Measurements from ENCODE around the gene POT1. TPM values are rescaled to one million over a fixed set of nuclear protein-coding genes. Genes with fewer than 3 reads are reported as not detected.

Gene POT1
- total RNA-seq, 1 experiment from 2014 or later = 20.2 TPM

DNA sequence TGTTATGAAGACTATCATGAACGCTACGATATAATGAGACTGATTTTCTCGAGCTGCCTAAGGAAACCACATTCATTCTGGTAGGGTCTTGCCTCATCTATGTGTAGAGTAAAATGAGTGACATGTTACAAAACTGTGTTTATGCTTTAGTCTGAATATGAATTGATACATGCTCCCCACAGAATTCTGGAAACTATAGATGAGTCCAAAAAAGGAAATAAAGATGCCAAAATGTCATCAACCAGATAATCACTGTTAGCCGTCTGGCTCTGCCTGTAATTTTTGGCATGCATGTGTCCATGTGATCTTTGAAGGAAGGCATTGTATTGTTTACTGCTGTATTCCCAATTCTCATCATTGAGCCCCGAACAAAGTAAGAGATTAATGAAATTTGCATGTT is 121.4 kb downstream of the POT1 start:
- ChIA-PET CTCF (no interaction called here), POLR2A (no interaction called here)
- Mint-ChIP-seq H3K27ac (no peak overlapping the region), H3K9me3 (no peaks in the 10 kb centered on the region), H3K4me1 (peaks cover 46% of the 10 kb centered on the region), H3K4me3 (no peak overlapping the region), H3K27me3 (ENCODE audit: low read depth) (no peaks in the 10 kb centered on the region), H3K36me3 (no peaks in the 10 kb centered on the region)
- DNase-seq (ENCODE audit: low spot score) (no peak), ATAC-seq (no peak)
- no peak for TF ChIP-seq ZNF317 (CRISPR knock-in tag; IDR thresholded peaks at IDR 0.05; ENCODE audit: borderline replicate concordance, low read depth)
- TF ChIP-seq, protein P1, sequence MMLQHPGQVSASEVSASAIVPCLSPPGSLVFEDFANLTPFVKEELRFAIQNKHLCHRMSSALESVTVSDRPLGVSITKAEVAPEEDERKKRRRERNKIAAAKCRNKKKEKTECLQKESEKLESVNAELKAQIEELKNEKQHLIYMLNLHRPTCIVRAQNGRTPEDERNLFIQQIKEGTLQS (CRISPR knock-in tag; conservative IDR thresholded peaks at IDR 0.05) = no peak
- TF ChIP-seq TEAD4 (CRISPR knock-in tag; IDR thresholded peaks at IDR 0.05) = no peak
- TF ChIP-seq, protein P2, sequence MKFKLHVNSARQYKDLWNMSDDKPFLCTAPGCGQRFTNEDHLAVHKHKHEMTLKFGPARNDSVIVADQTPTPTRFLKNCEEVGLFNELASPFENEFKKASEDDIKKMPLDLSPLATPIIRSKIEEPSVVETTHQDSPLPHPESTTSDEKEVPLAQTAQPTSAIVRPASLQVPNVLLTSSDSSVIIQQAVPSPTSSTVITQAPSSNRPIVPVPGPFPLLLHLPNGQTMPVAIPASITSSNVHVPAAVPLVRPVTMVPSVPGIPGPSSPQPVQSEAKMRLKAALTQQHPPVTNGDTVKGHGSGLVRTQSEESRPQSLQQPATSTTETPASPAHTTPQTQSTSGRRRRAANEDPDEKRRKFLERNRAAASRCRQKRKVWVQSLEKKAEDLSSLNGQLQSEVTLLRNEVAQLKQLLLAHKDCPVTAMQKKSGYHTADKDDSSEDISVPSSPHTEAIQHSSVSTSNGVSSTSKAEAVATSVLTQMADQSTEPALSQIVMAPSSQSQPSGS (CRISPR knock-in tag; IDR thresholded peaks at IDR 0.05; ENCODE audit: borderline replicate concordance, low read depth) = no peak
- TF ChIP-seq, protein P3, sequence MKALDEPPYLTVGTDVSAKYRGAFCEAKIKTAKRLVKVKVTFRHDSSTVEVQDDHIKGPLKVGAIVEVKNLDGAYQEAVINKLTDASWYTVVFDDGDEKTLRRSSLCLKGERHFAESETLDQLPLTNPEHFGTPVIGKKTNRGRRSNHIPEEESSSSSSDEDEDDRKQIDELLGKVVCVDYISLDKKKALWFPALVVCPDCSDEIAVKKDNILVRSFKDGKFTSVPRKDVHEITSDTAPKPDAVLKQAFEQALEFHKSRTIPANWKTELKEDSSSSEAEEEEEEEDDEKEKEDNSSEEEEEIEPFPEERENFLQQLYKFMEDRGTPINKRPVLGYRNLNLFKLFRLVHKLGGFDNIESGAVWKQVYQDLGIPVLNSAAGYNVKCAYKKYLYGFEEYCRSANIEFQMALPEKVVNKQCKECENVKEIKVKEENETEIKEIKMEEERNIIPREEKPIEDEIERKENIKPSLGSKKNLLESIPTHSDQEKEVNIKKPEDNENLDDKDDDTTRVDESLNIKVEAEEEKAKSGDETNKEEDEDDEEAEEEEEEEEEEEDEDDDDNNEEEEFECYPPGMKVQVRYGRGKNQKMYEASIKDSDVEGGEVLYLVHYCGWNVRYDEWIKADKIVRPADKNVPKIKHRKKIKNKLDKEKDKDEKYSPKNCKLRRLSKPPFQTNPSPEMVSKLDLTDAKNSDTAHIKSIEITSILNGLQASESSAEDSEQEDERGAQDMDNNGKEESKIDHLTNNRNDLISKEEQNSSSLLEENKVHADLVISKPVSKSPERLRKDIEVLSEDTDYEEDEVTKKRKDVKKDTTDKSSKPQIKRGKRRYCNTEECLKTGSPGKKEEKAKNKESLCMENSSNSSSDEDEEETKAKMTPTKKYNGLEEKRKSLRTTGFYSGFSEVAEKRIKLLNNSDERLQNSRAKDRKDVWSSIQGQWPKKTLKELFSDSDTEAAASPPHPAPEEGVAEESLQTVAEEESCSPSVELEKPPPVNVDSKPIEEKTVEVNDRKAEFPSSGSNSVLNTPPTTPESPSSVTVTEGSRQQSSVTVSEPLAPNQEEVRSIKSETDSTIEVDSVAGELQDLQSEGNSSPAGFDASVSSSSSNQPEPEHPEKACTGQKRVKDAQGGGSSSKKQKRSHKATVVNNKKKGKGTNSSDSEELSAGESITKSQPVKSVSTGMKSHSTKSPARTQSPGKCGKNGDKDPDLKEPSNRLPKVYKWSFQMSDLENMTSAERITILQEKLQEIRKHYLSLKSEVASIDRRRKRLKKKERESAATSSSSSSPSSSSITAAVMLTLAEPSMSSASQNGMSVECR (CRISPR knock-in tag; IDR thresholded peaks at IDR 0.05; ENCODE audit: borderline replicate concordance) = no peak
- TF ChIP-seq NR1H2 (CRISPR knock-in tag; IDR thresholded peaks at IDR 0.05) = no peak
- TF ChIP-seq, protein P4, sequence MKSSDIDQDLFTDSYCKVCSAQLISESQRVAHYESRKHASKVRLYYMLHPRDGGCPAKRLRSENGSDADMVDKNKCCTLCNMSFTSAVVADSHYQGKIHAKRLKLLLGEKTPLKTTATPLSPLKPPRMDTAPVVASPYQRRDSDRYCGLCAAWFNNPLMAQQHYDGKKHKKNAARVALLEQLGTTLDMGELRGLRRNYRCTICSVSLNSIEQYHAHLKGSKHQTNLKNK (CRISPR knock-in tag; IDR thresholded peaks at IDR 0.05) = no peak
- no peak for TF ChIP-seq PRRX2 (CRISPR knock-in tag; IDR thresholded peaks at IDR 0.05)
- TF ChIP-seq RELA (CRISPR knock-in tag; IDR thresholded peaks at IDR 0.05; ENCODE audit: borderline replicate concordance) = no peak
- no peak for TF ChIP-seq ZNF138 (CRISPR knock-in tag; conservative IDR thresholded peaks at IDR 0.05)
- TF ChIP-seq NR3C1 (CRISPR knock-in tag; conservative IDR thresholded peaks at IDR 0.05; ENCODE audit: low read depth) = no peak
- TF ChIP-seq TP53 (CRISPR knock-in tag; IDR thresholded peaks at IDR 0.05) = no peak
- no peak for TF ChIP-seq ZNF423 (CRISPR knock-in tag; IDR thresholded peaks at IDR 0.05)
- TF ChIP-seq ELF4 (CRISPR knock-in tag; IDR thresholded peaks at IDR 0.05; ENCODE audit: low read depth) = no peak
- TF ChIP-seq, protein P5, sequence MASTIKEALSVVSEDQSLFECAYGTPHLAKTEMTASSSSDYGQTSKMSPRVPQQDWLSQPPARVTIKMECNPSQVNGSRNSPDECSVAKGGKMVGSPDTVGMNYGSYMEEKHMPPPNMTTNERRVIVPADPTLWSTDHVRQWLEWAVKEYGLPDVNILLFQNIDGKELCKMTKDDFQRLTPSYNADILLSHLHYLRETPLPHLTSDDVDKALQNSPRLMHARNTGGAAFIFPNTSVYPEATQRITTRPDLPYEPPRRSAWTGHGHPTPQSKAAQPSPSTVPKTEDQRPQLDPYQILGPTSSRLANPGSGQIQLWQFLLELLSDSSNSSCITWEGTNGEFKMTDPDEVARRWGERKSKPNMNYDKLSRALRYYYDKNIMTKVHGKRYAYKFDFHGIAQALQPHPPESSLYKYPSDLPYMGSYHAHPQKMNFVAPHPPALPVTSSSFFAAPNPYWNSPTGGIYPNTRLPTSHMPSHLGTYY (CRISPR knock-in tag; IDR thresholded peaks at IDR 0.05) = no peak
- no peak for TF ChIP-seq GABPB1 (CRISPR knock-in tag; IDR thresholded peaks at IDR 0.05)

DNA sequence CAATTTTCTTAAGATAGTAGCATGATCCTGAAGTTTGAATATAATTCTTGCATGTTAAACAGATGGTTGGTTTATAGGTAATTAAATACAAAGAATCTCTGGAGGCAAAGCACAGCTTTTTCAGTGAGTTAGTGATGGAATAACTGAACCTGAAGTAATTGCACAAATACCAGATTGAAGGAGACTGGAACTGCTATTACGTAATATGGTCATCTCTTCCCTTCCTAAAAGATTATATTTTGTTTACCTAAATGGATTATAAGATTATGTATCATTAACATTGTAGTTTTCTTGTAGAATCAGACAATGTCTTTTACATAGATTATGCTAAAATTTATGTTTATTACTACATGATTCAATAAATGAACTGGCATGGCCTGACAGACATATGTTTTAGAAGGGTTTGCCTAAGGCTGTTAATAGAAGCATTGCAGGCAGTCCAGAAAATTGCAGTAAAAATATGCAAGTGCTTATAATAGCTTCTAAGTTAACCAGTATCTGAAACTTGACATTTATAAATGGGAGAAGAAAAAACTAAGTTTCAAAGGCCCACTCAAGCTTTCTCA is 128.2 kb downstream of the POT1 start:
- Mint-ChIP-seq H3K4me1 (peaks cover 12% of the 10 kb centered on the region), H3K27me3 (ENCODE audit: low read depth) (no peaks in the 10 kb centered on the region), H3K36me3 (no peaks in the 10 kb centered on the region), H3K27ac (no peak overlapping the region), H3K9me3 (0 out of 2 replicates have a peak, but pooled peaks cover 2% of the 10 kb centered on the region), H3K4me3 (no peak overlapping the region)
- DNase-seq (ENCODE audit: low spot score) (no peak), ATAC-seq (no peak)
- ChIA-PET POLR2A (no interaction called here), CTCF (no interaction called here)
- TF ChIP-seq NFYB (CRISPR knock-in tag; conservative IDR thresholded peaks at IDR 0.05; ENCODE audit: low read depth) = no peak
- TF ChIP-seq, protein P6, sequence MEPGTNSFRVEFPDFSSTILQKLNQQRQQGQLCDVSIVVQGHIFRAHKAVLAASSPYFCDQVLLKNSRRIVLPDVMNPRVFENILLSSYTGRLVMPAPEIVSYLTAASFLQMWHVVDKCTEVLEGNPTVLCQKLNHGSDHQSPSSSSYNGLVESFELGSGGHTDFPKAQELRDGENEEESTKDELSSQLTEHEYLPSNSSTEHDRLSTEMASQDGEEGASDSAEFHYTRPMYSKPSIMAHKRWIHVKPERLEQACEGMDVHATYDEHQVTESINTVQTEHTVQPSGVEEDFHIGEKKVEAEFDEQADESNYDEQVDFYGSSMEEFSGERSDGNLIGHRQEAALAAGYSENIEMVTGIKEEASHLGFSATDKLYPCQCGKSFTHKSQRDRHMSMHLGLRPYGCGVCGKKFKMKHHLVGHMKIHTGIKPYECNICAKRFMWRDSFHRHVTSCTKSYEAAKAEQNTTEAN (CRISPR knock-in tag; IDR thresholded peaks at IDR 0.05) = no peak
- TF ChIP-seq, protein P4 (CRISPR knock-in tag; IDR thresholded peaks at IDR 0.05) = no peak
- TF ChIP-seq SP1 (CRISPR knock-in tag; conservative IDR thresholded peaks at IDR 0.05) = no peak
- no peak for TF ChIP-seq SOX15 (CRISPR knock-in tag; IDR thresholded peaks at IDR 0.05)
- no peak for TF ChIP-seq ELF4 (CRISPR knock-in tag; IDR thresholded peaks at IDR 0.05; ENCODE audit: low read depth)
- TF ChIP-seq, protein P7, sequence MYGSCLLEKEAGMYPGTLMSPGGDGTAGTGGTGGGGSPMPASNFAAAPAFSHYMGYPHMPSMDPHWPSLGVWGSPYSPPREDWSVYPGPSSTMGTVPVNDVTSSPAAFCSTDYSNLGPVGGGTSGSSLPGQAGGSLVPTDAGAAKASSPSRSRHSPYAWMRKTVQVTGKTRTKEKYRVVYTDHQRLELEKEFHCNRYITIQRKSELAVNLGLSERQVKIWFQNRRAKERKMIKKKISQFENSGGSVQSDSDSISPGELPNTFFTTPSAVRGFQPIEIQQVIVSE (CRISPR knock-in tag; IDR thresholded peaks at IDR 0.05; ENCODE audit: borderline replicate concordance) = no peak
- TF ChIP-seq, protein P8, sequence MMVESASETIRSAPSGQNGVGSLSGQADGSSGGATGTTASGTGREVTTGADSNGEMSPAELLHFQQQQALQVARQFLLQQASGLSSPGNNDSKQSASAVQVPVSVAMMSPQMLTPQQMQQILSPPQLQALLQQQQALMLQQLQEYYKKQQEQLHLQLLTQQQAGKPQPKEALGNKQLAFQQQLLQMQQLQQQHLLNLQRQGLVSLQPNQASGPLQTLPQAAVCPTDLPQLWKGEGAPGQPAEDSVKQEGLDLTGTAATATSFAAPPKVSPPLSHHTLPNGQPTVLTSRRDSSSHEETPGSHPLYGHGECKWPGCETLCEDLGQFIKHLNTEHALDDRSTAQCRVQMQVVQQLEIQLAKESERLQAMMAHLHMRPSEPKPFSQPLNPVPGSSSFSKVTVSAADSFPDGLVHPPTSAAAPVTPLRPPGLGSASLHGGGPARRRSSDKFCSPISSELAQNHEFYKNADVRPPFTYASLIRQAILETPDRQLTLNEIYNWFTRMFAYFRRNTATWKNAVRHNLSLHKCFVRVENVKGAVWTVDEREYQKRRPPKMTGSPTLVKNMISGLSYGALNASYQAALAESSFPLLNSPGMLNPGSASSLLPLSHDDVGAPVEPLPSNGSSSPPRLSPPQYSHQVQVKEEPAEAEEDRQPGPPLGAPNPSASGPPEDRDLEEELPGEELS (CRISPR knock-in tag; IDR thresholded peaks at IDR 0.05) = no peak

Data from WTC11 (cell line).